WTC11 (cell line): ENCODE measurements around the gene RANGRF. TPM values are rescaled to one million over a fixed set of nuclear protein-coding genes. Genes with fewer than 3 reads are reported as not detected.

Experiments
- ATAC-seq: fragments of 200-7000 bp; cut with Tn5 transposase; 2 replicates; pipeline ENCODE4 v1.10.0; 2021; ENCODE audit warnings: mild to moderate bottlenecking, moderate library complexity
- CTCF ChIA-PET: fragments of 300-600 bp; sonication (Branson Sonifier 250); formaldehyde crosslinking; loops from one replicate; lab custom pipeline; 2021; ENCODE audit warnings: antibody characterized with exemption; lab: Charles Lee
- POLR2A ChIA-PET: fragments of 350-600 bp; sonication (Branson Sonifier 250); formaldehyde crosslinking; loops from one replicate; lab custom pipeline; 2021; ENCODE audit warnings: antibody characterized with exemption; lab: Charles Lee
- DNase-seq: peaks from one replicate; pipeline ENCODE4 v3.0.0; 2021; ENCODE audit warnings: low spot score
- H3K27ac Mint-ChIP-seq: 2 replicates; pipeline ENCODE4 v1.8.0; 2021; ENCODE audit warnings: mixed read lengths
- H3K27me3 Mint-ChIP-seq: 2 replicates; pipeline ENCODE4 v1.8.0; 2021; ENCODE audit warnings: low read depth, mild to moderate bottlenecking, moderate library complexity, mixed read lengths
- H3K36me3 Mint-ChIP-seq: 2 replicates; pipeline ENCODE4 v1.8.0; 2021; ENCODE audit warnings: mixed read lengths
- H3K4me1 Mint-ChIP-seq: 2 replicates; pipeline ENCODE4 v1.8.0; 2022; ENCODE audit warnings: mixed read lengths
- H3K4me3 Mint-ChIP-seq: 2 replicates; pipeline ENCODE4 v1.8.0; 2021; ENCODE audit warnings: mild to moderate bottlenecking, moderate library complexity, mixed read lengths
- H3K9me3 Mint-ChIP-seq: 2 replicates; pipeline ENCODE4 v1.8.0; 2021; ENCODE audit warnings: mixed read lengths
- AFF4 ChIP-seq: sonication (generic); formaldehyde crosslinking; IDR thresholded peaks from 2 replicates; pipeline ENCODE4 v1.8.1; 2023; ENCODE audit warnings: mild to moderate bottlenecking, missing genetic modification reagents, borderline replicate concordance
- ELF4 ChIP-seq: sonication (generic); formaldehyde crosslinking; IDR thresholded peaks from 2 replicates; pipeline ENCODE4 v1.8.1; 2022; ENCODE audit warnings: low read depth, mild to moderate bottlenecking, moderate library complexity, missing genetic modification reagents
- ETV6 ChIP-seq: sonication (generic); formaldehyde crosslinking; IDR thresholded peaks from 2 replicates; pipeline ENCODE4 v1.8.1; 2022; ENCODE audit warnings: mild to moderate bottlenecking, missing genetic modification reagents
- GTF2I ChIP-seq: fragments of 250-450 bp; sonication (Bioruptor Pico); conservative IDR thresholded peaks from 2 replicates; pipeline ENCODE4 v1.4.0; 2021; ENCODE audit warnings: mild to moderate bottlenecking
- MLX ChIP-seq: sonication (generic); formaldehyde crosslinking; IDR thresholded peaks from 2 replicates; pipeline ENCODE4 v1.8.1; 2023; ENCODE audit warnings: mild to moderate bottlenecking, missing genetic modification reagents, moderate library complexity
- NR2C2 ChIP-seq: sonication (generic); formaldehyde crosslinking; IDR thresholded peaks from 2 replicates; pipeline ENCODE4 v1.8.0; 2022; ENCODE audit warnings: mild to moderate bottlenecking, missing genetic modification reagents
- NR3C1 ChIP-seq: sonication (generic); formaldehyde crosslinking; conservative IDR thresholded peaks from 2 replicates; pipeline ENCODE4 v1.8.1; 2023; ENCODE audit warnings: low read depth, mild to moderate bottlenecking, missing genetic modification reagents
- PRDM15 ChIP-seq: sonication (generic); formaldehyde crosslinking; IDR thresholded peaks from 2 replicates; pipeline ENCODE4 v1.8.0; 2022; ENCODE audit warnings: missing genetic modification reagents
- SMAD3 ChIP-seq: sonication (generic); formaldehyde crosslinking; IDR thresholded peaks from 2 replicates; pipeline ENCODE4 v1.8.0; 2022; ENCODE audit warnings: missing genetic modification reagents, mild to moderate bottlenecking, borderline replicate concordance
- SMAD4 ChIP-seq: sonication (generic); formaldehyde crosslinking; IDR thresholded peaks from 2 replicates; pipeline ENCODE4 v1.8.0; 2022; ENCODE audit warnings: mild to moderate bottlenecking, missing genetic modification reagents
- SOX15 ChIP-seq: fragments of 250-450 bp; sonication (Bioruptor Pico); IDR thresholded peaks from 2 replicates; pipeline ENCODE4 v1.9.0; 2021; ENCODE audit warnings: mild to moderate bottlenecking
- TCF7 ChIP-seq: sonication (generic); formaldehyde crosslinking; IDR thresholded peaks from 2 replicates; pipeline ENCODE4 v1.8.0; 2022; ENCODE audit warnings: mild to moderate bottlenecking, low read depth, missing genetic modification reagents, moderate library complexity
- TP53 ChIP-seq: sonication (generic); formaldehyde crosslinking; IDR thresholded peaks from 2 replicates; pipeline ENCODE4 v1.8.1; 2023; ENCODE audit warnings: mild to moderate bottlenecking, missing genetic modification reagents
- ZBTB21 ChIP-seq: sonication (generic); formaldehyde crosslinking; IDR thresholded peaks from 2 replicates; pipeline ENCODE4 v1.8.1; 2023; ENCODE audit warnings: mild to moderate bottlenecking, missing genetic modification reagents, borderline replicate concordance
- ZNF121 ChIP-seq: sonication (generic); formaldehyde crosslinking; IDR thresholded peaks from 2 replicates; pipeline ENCODE4 v1.8.0; 2023; ENCODE audit warnings: missing genetic modification reagents
- ZNF232 ChIP-seq: sonication (generic); formaldehyde crosslinking; IDR thresholded peaks from 2 replicates; pipeline ENCODE4 v1.8.0; 2022; ENCODE audit warnings: mild to moderate bottlenecking, missing genetic modification reagents
- ZNF396 ChIP-seq: fragments of 250-450 bp; sonication (Bioruptor Pico); IDR thresholded peaks from 2 replicates; pipeline ENCODE4 v1.8.0; 2021; ENCODE audit warnings: mild to moderate bottlenecking, moderate library complexity, borderline replicate concordance
- ZNF671 ChIP-seq: fragments of 250-450 bp; sonication (Bioruptor Pico); IDR thresholded peaks from 2 replicates; pipeline ENCODE4 v1.8.0; 2021; ENCODE audit warnings: mild to moderate bottlenecking
- total RNA-seq: library from RNA; stranded (reverse); gene quantifications from 3 replicates; pipeline ENCODE4 v1.2.3, GENCODE V29; 2021
- TF ChIP-seq, protein P1 (sequence below): sonication (generic); formaldehyde crosslinking; IDR thresholded peaks from 2 replicates; pipeline ENCODE4 v1.8.1; 2022; ENCODE audit warnings: mild to moderate bottlenecking, missing genetic modification reagents, moderate library complexity, borderline replicate concordance
- TF ChIP-seq, protein P2 (sequence below): sonication (generic); formaldehyde crosslinking; IDR thresholded peaks from 2 replicates; pipeline ENCODE4 v1.8.0; 2022; ENCODE audit warnings: mild to moderate bottlenecking, missing genetic modification reagents
- TF ChIP-seq, protein P3 (sequence below): sonication (generic); formaldehyde crosslinking; IDR thresholded peaks from 2 replicates; pipeline ENCODE4 v1.8.1; 2022; ENCODE audit warnings: low read depth, mild to moderate bottlenecking, moderate library complexity, missing genetic modification reagents, borderline replicate concordance
- TF ChIP-seq, protein P4 (sequence below): fragments of 250-450 bp; sonication (Bioruptor Pico); IDR thresholded peaks from 2 replicates; pipeline ENCODE4 v1.8.0; 2021; ENCODE audit warnings: mild to moderate bottlenecking

RANGRF gene
- total RNA-seq, 1 experiment from 2014 or later: 32.7 TPM

GRCh38 chr17:8283356-8283755 is 5.1 kb upstream of the RANGRF start:
- no peak overlapping the region for H3K27ac Mint-ChIP-seq
- no peak overlapping the region for H3K4me3 Mint-ChIP-seq
- DNase-seq: no peak
- H3K27me3 Mint-ChIP-seq: peaks cover 3% of the 10 kb centered on the region; the same call in 1 of the 2 replicates
- ChIA-PET POLR2A (interaction anchor here (1.4 kb wide), 1 partner anchor 35 kb away, joined by 5 read pairs; the partner anchor contains the start of gene CTC1), CTCF (interaction anchor here (0.7 to 1.4 kb wide), 2 partner anchors 12 to 17 kb away, joined by 3 to 9 read pairs; partner anchors contain the start of gene SLC25A35)
- H3K4me1 Mint-ChIP-seq: peaks cover 10% of the 10 kb centered on the region
- no peaks in the 10 kb centered on the region for H3K9me3 Mint-ChIP-seq
- no peaks in the 10 kb centered on the region for H3K36me3 Mint-ChIP-seq
- ATAC-seq: no peak; the same call in 1 of the 2 replicates
- TF ChIP-seq ZNF232: no peak
- TF ChIP-seq SMAD3: no peak
- no peak for TF ChIP-seq TP53
- no peak for TF ChIP-seq SMAD4 (CRISPR knock-in tag)
- no peak for TF ChIP-seq GTF2I (CRISPR knock-in tag)
- no peak for TF ChIP-seq NR2C2 (CRISPR knock-in tag)
- TF ChIP-seq NR3C1 (CRISPR knock-in tag): no peak
- TF ChIP-seq ETV6 (CRISPR knock-in tag): no peak
- TF ChIP-seq AFF4 (CRISPR knock-in tag): no peak
- TF ChIP-seq ZNF671 (CRISPR knock-in tag): no peak
- no peak for TF ChIP-seq ZBTB21 (CRISPR knock-in tag)
- no peak for TF ChIP-seq ZNF121 (CRISPR knock-in tag)
- no peak for TF ChIP-seq SOX15
- no peak for TF ChIP-seq PRDM15 (CRISPR knock-in tag)

DNA sequence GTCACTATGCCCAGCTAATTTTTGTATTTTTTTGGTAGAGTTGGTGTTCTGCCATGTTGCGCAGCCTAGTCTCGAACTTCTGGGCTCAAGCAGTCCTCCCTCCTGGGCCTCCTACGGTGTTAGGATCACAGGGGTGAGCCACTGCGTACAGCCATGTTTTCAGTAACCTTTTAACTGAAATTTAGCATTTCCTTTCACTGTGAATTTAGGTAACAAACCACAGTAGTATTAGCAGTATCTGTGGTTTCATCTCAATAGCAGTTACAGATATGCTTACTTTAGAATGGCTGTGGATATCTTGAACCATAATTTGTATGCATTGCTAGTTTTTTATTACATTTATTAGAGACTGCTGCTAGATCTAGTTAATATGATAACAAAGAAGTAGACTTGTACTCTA is 4.3 kb upstream of the RANGRF start:
- H3K27me3 Mint-ChIP-seq: no peaks in the 10 kb centered on the region
- no peaks in the 10 kb centered on the region for H3K9me3 Mint-ChIP-seq
- DNase-seq (no peak), ATAC-seq (no peak)
- H3K4me3 Mint-ChIP-seq: no peak overlapping the region
- H3K4me1 Mint-ChIP-seq: peaks cover 12% of the 10 kb centered on the region
- POLR2A ChIA-PET: interaction anchor here (1.4 kb wide), 1 partner anchor 36 kb away, joined by 5 read pairs; the partner anchor contains the start of gene CTC1
- no peak overlapping the region for H3K27ac Mint-ChIP-seq
- H3K36me3 Mint-ChIP-seq: no peaks in the 10 kb centered on the region
- CTCF ChIA-PET: interaction anchor here (1.4 kb wide), 1 partner anchor 17 kb away, joined by 9 read pairs; no protein-coding TSS in a partner anchor
- TF ChIP-seq, protein P1, sequence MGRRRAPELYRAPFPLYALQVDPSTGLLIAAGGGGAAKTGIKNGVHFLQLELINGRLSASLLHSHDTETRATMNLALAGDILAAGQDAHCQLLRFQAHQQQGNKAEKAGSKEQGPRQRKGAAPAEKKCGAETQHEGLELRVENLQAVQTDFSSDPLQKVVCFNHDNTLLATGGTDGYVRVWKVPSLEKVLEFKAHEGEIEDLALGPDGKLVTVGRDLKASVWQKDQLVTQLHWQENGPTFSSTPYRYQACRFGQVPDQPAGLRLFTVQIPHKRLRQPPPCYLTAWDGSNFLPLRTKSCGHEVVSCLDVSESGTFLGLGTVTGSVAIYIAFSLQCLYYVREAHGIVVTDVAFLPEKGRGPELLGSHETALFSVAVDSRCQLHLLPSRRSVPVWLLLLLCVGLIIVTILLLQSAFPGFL (CRISPR knock-in tag): no peak
- no peak for TF ChIP-seq ZNF232
- no peak for TF ChIP-seq ZNF396 (CRISPR knock-in tag)
- no peak for TF ChIP-seq TCF7 (CRISPR knock-in tag)
- TF ChIP-seq, protein P2, sequence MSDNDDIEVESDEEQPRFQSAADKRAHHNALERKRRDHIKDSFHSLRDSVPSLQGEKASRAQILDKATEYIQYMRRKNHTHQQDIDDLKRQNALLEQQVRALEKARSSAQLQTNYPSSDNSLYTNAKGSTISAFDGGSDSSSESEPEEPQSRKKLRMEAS (CRISPR knock-in tag): no peak
- TF ChIP-seq, protein P3, sequence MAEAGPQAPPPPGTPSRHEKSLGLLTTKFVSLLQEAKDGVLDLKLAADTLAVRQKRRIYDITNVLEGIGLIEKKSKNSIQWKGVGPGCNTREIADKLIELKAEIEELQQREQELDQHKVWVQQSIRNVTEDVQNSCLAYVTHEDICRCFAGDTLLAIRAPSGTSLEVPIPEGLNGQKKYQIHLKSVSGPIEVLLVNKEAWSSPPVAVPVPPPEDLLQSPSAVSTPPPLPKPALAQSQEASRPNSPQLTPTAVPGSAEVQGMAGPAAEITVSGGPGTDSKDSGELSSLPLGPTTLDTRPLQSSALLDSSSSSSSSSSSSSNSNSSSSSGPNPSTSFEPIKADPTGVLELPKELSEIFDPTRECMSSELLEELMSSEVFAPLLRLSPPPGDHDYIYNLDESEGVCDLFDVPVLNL: no peak
- no peak for TF ChIP-seq TP53
- TF ChIP-seq ELF4 (CRISPR knock-in tag): no peak
- TF ChIP-seq SMAD3: no peak
- TF ChIP-seq, protein P4, sequence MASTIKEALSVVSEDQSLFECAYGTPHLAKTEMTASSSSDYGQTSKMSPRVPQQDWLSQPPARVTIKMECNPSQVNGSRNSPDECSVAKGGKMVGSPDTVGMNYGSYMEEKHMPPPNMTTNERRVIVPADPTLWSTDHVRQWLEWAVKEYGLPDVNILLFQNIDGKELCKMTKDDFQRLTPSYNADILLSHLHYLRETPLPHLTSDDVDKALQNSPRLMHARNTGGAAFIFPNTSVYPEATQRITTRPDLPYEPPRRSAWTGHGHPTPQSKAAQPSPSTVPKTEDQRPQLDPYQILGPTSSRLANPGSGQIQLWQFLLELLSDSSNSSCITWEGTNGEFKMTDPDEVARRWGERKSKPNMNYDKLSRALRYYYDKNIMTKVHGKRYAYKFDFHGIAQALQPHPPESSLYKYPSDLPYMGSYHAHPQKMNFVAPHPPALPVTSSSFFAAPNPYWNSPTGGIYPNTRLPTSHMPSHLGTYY (CRISPR knock-in tag): no peak
- TF ChIP-seq MLX (CRISPR knock-in tag): no peak
